Body of pancreas (tissue), 4 donors: ENCODE data around the gene SLC52A1.
"Not testable (repeated sequence)": the region's sequence is repeated elsewhere in the genome, so short reads cannot be mapped to it uniquely, and the experiment has no call there.

ENCODE experiments used
- POLR2A ChIP-seq, 3 donors: fragments of 450-650 bp; IDR thresholded peaks; one replicate each; pipeline ENCODE4 v1.6.1; 2016; ENCODE audit warnings: antibody characterized with exemption in 3 of 3, mild to moderate bottlenecking in 2 of 3
- TF ChIP-seq, protein P1 (sequence below), 7 experiments: fragments of 450-650 bp in 4 of 7; fragments of 200-600 bp in 3 of 7; sonication (generic) in 3 of 7; IDR thresholded peaks; one replicate each; pipeline ENCODE4 v1.5.1; 2016 to 2019; ENCODE audit warnings: antibody characterized with exemption in 7 of 7

- TF ChIP-seq, protein P1, sequence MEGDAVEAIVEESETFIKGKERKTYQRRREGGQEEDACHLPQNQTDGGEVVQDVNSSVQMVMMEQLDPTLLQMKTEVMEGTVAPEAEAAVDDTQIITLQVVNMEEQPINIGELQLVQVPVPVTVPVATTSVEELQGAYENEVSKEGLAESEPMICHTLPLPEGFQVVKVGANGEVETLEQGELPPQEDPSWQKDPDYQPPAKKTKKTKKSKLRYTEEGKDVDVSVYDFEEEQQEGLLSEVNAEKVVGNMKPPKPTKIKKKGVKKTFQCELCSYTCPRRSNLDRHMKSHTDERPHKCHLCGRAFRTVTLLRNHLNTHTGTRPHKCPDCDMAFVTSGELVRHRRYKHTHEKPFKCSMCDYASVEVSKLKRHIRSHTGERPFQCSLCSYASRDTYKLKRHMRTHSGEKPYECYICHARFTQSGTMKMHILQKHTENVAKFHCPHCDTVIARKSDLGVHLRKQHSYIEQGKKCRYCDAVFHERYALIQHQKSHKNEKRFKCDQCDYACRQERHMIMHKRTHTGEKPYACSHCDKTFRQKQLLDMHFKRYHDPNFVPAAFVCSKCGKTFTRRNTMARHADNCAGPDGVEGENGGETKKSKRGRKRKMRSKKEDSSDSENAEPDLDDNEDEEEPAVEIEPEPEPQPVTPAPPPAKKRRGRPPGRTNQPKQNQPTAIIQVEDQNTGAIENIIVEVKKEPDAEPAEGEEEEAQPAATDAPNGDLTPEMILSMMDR (IDR thresholded peaks at IDR 0.05), result not testable (repeated sequence)
- TF ChIP-seq POLR2A (IDR thresholded peaks at IDR 0.05), result not testable (repeated sequence)
Measured at GRCh38 chr17:5077275-5077674, 42.0 kb upstream of the SLC52A1 start.
